GM15510 (cell line): Measurements from ENCODE around the gene POLDIP3.

Experiments used
- POLR2A ChIP-seq: IDR thresholded peaks from 3 replicates; pipeline ENCODE4 v1.6.1; 2011; ENCODE audit warnings: borderline replicate concordance; ENCODE audit not compliant: insufficient read length; ENCODE audit errors: extremely low read depth

Gene POLDIP3

GRCh38 chr22:42645341-42645937 is 30.8 kb upstream of the POLDIP3 start:
- no peak for TF ChIP-seq POLR2A

- TF ChIP-seq POLR2A, result no peak
These were observed 30.0 kb upstream of the POLDIP3 start for GRCh38 chr22:42644422-42645340.

- TF ChIP-seq POLR2A, result no peak
These were observed 29.1 kb upstream of the POLDIP3 start for GRCh38 chr22:42643634-42644421.

- TF ChIP-seq POLR2A, result no peak
These were observed 28.3 kb upstream of the POLDIP3 start for GRCh38 chr22:42642806-42643633.

DNA sequence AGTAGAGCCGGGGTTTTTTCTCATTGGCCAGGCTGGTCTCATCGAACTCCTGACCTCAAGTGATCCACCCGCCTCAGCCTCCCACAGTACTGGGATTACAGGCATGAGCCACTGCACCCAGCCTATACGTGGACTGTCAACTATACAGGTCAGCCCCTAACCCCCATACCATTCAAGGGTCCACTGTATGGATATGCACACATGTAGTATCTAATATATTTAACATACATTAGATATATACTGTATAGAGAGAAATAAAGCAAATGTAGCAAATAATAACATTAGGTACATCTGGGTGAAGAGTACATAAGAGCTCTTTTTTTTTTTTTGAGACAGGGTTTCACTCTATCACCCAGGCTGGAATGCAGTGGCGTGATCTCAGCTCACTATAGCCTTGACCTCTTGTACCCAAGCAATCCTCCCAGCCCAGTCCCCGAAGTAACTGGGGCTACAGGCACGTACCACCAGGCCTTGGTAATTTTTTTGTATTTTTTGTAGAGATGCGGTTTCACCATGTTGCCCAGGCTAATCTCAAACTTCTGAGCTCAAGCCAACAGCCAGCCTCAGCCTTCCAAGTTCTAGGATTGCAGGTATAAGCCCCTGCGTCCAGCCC is 27.2 kb upstream of the POLDIP3 start:
- no peak for TF ChIP-seq POLR2A

DNA sequence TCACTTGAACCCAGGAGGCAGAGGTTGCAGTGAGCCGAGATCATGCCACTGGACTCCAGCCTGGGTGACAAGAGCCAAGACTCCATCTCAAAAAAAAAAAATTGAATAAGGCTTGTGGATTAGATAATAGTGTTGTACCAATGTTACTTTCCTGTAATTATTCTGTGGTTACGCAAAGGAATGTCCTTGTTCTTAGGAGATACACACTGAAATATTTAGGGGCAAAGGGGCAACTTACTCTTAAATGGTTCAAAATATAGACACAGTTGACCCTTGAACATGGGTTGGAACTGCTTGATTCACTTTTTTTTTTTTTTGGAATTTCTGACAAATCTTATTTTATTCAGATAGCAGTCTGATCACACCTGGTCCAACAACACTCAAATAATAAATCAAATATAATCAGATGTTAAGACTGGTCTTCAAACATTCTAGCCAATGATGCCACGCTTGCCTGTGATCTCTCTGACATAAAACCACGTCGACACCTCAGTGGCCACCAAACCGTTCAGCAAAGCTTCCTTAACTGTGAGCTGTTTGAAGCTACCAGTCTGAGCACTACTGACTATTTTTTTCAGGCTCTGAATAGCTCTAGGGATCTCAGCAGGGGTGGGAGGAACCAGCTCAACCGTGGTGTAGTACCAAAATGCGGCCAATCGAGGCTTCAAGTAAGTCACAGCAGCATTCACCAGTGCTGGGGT is 25.0 kb upstream of the POLDIP3 start:
- TF ChIP-seq POLR2A, result no peak

DNA sequence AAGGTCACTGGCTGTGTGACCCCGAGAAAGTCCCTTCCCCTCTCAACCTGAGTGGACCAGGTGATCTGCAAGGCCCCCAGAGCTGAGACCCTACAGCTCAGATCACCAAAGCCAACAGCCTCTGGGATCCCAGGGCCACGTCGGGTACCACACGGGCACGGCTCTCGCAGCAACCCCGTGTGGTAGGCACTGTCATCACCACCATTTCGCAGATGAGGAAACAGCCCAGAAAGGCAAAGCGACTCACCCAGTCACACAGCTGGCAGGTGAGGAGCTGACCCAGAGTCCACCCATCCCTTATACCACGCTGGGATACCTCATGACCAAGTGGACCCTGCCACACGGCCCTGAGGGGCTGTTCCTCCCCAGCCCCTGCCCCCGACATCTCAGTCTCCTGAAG is 22.9 kb upstream of the POLDIP3 start:
- TF ChIP-seq POLR2A, result no peak

- TF ChIP-seq POLR2A, result no peak
These were observed 21.8 kb upstream of the POLDIP3 start for GRCh38 chr22:42636506-42636905.

- no peak for TF ChIP-seq POLR2A
These were observed 20.8 kb upstream of the POLDIP3 start for GRCh38 chr22:42635531-42635930.

GRCh38 chr22:42633013-42633412 is 18.3 kb upstream of the POLDIP3 start:
- TF ChIP-seq POLR2A, result no peak

DNA sequence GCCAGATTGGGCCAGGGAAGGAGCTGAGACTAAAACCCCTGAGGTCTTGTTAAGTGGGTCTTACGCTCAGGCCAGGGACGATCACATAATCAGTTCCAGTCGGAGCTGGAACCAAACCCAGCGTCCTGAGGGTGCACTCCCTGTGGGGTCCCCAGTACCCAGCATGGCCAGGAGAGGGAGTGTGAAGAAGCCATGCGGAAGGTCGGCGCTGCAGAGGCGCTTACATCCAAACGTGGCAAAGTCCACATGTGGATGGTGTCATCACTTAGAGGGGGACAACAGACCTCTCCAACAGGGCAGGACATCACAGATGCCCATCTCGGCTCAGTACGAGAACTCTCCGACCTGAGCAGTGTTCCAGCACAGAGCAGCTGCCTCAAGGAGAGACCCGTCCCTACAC is 17.4 kb upstream of the POLDIP3 start:
- TF ChIP-seq POLR2A, result no peak

GRCh38 chr22:42630901-42631602 is 16.4 kb upstream of the POLDIP3 start:
- TF ChIP-seq POLR2A, result no peak

DNA sequence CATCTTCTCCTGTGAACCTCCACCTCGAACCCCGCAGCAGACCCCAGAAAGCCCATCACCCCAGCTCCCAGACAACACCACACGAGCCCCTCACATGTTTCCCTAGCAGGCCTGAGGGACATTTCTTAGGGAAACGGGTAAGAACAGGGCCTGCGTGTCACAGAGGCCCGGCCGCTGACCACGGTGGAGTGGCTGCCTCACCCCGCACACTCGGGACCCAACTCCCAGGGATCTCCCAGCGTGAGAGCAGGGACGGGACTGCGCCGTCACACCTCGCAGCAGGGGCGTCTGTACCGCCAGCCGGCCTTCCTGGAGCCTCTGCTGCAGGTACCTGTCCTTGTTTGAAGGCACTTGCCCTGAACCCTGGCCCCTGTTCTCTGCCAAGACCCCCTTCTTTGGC is 15.5 kb upstream of the POLDIP3 start:
- no peak for TF ChIP-seq POLR2A
